ENCODE measurements around the gene BCL3.
"Not testable (repeated sequence)": the region's sequence is repeated elsewhere in the genome, so short reads cannot be mapped to it uniquely, and the experiment has no call there.

DNA sequence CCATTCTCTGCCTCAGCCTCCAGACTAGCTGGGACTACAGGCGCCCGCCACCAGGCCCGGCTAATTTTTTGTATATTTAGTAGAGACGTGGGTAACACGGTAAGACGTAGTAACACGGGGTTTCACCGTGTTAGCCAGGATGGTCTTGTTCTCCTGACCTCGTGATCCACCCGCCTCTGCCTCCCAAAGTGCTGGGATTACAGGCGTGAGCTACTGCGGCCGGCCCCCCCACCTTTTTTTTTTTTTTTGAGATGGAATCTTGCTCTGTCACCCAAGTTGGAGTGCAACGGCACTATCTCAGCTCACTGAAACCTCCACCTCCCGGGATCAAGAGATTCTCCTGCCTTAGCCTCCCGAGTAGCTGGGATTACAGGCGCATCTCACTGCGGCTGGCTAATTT is 23.6 kb downstream of the BCL3 start:
- TF ChIP-seq EP300 (IDR thresholded peaks at IDR 0.05): not testable (repeated sequence)
- TF ChIP-seq, protein P1, sequence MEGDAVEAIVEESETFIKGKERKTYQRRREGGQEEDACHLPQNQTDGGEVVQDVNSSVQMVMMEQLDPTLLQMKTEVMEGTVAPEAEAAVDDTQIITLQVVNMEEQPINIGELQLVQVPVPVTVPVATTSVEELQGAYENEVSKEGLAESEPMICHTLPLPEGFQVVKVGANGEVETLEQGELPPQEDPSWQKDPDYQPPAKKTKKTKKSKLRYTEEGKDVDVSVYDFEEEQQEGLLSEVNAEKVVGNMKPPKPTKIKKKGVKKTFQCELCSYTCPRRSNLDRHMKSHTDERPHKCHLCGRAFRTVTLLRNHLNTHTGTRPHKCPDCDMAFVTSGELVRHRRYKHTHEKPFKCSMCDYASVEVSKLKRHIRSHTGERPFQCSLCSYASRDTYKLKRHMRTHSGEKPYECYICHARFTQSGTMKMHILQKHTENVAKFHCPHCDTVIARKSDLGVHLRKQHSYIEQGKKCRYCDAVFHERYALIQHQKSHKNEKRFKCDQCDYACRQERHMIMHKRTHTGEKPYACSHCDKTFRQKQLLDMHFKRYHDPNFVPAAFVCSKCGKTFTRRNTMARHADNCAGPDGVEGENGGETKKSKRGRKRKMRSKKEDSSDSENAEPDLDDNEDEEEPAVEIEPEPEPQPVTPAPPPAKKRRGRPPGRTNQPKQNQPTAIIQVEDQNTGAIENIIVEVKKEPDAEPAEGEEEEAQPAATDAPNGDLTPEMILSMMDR (IDR thresholded peaks at IDR 0.05): not testable (repeated sequence)
